GM19193 (cell line): ENCODE measurements around the gene NRK.

Source experiments
- POLR2A ChIP-seq: IDR thresholded peaks from 4 replicates; pipeline ENCODE4 v1.6.1; 2011; ENCODE audit not compliant: insufficient read depth, insufficient read length; ENCODE audit errors: extremely low read depth

The NRK gene

DNA sequence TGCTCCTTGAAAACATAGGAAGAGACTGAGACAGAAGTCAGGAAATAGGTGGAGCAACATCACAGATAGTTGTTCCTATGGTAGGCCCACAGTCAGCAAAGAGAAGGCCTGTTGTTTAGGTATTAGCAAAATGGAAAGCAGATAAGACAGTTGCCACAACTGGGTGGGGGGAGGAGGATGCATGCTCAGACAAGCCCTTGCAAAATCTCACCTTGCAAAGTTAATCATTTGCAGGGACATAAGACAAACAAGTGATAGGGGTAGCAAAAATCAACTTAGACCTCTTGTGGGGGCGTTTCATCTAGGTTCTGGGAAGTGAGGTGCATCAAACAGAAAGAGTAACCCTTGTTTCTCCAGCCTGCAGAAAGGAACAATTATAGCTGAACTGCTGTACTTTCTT, 185.5 kb downstream of the NRK start:
- TF ChIP-seq POLR2A, result no peak
